ENCODE results near the gene CHMP2A.

The CHMP2A gene

DNA sequence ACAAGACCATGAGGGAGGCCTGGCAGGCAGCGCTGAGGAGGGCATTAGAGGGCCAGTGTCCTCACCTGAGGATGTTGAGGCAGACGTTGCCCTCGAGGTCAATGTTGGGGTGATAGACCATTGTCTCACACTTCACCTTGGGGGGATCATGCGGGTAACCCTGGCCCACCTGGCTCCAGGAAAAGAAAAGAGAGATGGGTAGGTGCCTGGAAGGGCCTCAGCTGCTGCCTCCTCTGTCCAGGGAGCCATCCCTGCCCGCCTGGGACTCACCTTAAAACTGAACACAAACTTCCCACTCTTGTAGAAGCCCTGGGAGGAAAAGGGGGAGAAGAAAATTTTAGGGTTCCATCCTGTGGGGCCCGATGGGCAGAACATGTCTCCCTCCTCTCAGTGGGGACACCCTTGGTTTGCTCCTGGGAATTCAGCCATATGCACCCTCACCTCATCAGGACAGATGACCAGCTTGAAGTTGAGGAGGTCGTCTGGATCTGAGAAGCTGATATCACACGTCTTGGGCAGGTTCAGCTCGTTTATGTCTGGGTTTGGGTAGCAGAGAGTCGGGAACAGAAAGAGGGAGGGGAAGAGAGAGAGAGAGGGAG is 1.8 kb upstream of the CHMP2A start:
- in situ Hi-C loops (cut with HindIII; ENCODE audit: low pct_unique_long_range_greater_than_20kb, low sequenced_read_pairs) = no loop called here
- DNase-seq (ENCODE audit: low read depth in 1 of 2, low spot score in 1 of 2) = no peak
- TF ChIP-seq JUND (IDR thresholded peaks at IDR 0.05; ENCODE audit: low read depth) = no peak

DNA sequence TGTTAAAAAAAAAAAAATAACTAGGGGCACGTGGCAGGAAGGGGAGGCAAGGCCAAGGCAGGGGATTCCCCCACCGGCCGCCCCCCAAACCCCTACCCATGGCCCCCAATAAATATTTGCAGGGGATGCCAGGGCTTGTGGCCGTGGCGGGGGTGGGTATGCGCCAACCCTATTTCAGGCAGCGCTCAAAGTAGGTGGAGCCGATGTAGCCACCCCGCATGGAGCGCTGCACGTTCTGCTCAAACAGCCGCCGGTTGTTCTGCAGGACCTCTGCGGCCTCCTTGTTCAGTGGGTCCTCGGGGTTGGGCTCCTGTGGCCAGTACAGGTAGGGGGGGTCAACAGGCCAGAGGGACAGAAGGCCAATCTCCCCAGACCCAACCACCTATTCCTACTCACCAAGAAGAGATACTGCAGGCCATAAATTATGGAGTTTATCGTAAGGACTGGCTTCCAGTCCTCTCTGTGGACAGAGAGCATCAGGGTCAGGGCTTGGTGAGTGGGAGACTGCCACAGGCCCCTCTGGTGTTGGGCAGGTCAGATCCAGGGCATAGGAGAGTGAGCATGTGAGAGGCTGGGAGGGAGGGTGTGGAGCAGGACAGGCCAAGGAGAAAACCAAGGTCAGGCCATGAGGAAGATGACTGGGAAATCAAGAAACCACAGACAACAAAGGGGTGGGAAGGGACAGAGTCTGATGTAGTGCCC is 1.2 kb upstream of the CHMP2A start:
- TF ChIP-seq JUND (IDR thresholded peaks at IDR 0.05; ENCODE audit: low read depth) = no peak
- in situ Hi-C loops (cut with HindIII; ENCODE audit: low pct_unique_long_range_greater_than_20kb, low sequenced_read_pairs) = no loop called here

DNA sequence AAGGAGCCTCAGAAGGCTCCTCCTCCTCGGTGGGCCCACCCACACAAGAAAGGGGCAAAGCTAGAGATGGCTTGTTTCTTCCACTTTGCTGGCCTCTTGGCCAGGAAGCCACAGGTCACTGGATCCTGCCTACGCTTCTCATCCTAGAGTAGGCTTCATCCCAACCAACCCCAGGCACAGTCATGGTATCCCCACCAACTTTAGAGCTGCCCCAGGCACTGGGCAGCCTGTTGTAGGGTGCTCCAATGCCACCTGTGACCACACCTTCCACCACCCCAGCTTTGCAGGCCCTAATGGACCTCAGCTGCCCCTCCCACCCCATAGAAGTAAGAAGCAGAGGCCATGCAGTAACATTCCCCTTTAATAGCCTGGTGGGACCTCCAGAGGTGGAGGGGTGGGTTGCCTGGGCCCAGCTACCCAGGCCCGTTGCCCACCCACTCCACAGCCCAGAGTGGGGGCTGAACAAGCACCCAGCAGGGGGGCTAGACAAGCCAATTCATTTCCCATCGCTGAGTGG is 522 bp upstream of the CHMP2A start:
- DNase-seq (ENCODE audit: low read depth in 1 of 2, low spot score in 1 of 2) = no peak
- TF ChIP-seq JUND (IDR thresholded peaks at IDR 0.05; ENCODE audit: low read depth) = no peak
- in situ Hi-C loops (cut with HindIII; ENCODE audit: low pct_unique_long_range_greater_than_20kb, low sequenced_read_pairs) = no loop called here

More for the DNA sequence above, 1.2 kb upstream of the CHMP2A start:
- no peak for DNase-seq (ENCODE audit: low read depth in 1 of 2, low spot score in 1 of 2)

DNA sequence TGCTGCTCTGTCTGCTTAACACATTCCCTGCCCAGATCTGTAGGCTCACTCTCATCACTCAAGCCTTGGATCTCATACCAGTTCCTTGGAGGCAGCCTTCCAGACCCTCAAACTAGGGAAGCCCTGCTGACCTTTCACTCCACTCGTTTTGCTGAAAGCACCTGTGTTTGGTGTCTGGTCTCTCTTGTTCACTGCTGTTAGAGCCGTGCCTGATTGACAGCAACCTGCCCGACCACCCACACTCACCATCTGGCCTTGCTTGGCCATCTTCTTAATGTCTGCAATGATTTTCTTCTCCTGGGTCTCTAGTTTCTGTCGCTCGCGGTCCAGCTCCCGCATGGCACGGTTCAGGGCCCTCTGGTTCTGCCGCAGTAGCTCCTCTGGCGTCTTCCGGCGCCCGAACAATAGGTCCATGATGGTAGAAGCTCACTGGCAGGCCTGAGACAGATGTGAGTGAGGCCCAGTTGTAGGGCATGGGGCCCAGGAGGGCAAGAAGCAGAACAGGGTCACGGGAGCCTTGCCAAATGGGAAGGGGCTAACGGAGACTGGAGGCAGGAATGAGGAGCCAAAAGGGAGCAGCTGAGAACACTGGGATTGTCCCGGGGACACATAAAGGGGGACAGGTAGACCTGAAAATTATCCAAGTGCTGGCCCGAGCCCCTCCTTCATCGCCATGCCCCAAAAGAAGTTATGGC is 959 bp downstream of the CHMP2A start:
- in situ Hi-C loops (cut with HindIII; ENCODE audit: low pct_unique_long_range_greater_than_20kb, low sequenced_read_pairs) = no loop called here
- TF ChIP-seq JUND (IDR thresholded peaks at IDR 0.05; ENCODE audit: low read depth) = no peak
- no peak for DNase-seq (ENCODE audit: low read depth in 1 of 2, low spot score in 1 of 2)

DNA sequence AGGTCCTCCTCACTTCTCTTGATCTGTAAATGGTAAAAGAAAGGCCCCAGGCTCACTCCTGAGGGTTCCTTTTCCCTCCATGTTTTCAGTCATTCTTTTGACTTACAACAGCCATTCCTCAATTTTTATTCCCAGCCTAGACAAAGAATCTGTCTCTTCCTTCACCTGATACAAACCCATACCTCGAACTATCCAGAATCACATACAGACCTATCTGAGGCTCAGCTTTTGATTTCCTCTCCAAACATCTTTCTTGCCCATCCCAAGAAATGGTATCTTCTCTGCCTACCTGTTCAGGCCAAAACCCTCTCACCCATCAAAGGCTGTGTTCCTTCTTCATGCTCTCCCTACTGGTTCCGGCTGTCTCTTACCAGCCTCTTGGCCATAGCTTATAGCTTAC is 2.2 kb downstream of the CHMP2A start:
- no peak for DNase-seq (ENCODE audit: low read depth in 1 of 2, low spot score in 1 of 2)
- in situ Hi-C loops (cut with HindIII; ENCODE audit: low pct_unique_long_range_greater_than_20kb, low sequenced_read_pairs) = no loop called here
- no peak for TF ChIP-seq JUND (IDR thresholded peaks at IDR 0.05; ENCODE audit: low read depth)

DNA sequence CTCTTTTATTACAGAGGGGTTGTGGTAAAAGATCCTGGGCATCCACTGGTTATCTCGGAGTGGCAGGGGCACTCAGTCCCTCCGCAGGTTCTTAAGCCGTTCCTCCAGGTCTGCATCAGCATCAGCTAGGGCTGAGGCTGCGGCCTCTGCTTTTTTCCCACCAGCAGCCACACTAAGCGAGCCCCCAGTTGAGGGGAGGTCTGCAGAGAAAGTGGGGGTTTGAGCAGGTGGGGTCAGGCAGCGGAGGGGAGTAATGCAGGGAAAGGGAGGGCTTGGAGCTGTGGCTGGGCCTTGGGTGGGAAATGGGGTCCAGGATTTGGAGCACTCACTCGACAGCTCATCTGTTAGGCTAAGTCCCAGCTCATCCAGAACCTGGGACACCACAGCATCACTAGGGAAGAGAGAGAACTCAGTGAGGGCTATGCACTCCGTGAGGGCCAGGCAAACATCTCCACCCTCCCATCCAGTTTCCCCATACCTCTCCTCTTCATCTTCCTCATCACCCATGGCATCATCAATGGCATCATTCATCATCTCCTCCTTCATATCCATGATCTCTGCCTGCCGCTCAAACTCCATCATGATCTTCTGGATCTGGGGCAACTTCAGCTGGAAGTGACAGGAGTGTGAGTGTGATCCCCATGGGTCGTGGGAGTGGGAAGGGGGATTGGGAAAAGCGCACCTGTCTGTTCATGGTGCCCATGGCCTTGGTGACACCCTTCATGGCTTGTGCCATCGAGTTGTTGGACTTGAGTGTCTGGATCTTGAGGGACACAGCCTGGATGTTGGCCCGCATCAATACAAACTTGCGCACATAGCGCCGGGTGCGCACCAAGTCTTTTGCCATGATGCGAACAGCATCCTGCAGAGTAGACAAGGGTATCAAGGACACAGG is 3.1 kb downstream of the CHMP2A start:
- TF ChIP-seq JUND (IDR thresholded peaks at IDR 0.05; ENCODE audit: low read depth) = no peak
- in situ Hi-C loops (cut with HindIII; ENCODE audit: low pct_unique_long_range_greater_than_20kb, low sequenced_read_pairs) = no loop called here
- no peak for DNase-seq (ENCODE audit: low read depth in 1 of 2, low spot score in 1 of 2)

DNA sequence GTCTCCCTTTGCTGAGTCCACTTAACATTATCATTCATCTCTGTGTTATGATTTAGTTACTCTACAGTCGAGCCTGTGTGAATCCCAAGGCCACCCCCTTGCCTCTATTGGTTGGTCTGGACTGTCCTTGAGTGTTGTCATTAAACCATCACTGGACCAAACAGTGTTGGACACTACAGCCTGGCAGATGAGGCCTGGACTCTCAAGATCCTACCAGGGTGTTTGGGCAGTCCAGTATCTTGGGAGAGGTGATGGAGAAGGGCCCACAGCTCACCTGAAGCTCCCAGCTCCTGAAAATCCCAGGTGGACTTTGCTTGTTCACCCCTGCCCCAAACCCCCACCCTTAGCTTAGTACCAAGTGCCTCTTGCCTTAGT is 3.8 kb downstream of the CHMP2A start:
- DNase-seq (ENCODE audit: low read depth in 1 of 2, low spot score in 1 of 2) = no peak
- no peak for TF ChIP-seq JUND (IDR thresholded peaks at IDR 0.05; ENCODE audit: low read depth)
- in situ Hi-C loops (cut with HindIII; ENCODE audit: low pct_unique_long_range_greater_than_20kb, low sequenced_read_pairs) = no loop called here

DNA sequence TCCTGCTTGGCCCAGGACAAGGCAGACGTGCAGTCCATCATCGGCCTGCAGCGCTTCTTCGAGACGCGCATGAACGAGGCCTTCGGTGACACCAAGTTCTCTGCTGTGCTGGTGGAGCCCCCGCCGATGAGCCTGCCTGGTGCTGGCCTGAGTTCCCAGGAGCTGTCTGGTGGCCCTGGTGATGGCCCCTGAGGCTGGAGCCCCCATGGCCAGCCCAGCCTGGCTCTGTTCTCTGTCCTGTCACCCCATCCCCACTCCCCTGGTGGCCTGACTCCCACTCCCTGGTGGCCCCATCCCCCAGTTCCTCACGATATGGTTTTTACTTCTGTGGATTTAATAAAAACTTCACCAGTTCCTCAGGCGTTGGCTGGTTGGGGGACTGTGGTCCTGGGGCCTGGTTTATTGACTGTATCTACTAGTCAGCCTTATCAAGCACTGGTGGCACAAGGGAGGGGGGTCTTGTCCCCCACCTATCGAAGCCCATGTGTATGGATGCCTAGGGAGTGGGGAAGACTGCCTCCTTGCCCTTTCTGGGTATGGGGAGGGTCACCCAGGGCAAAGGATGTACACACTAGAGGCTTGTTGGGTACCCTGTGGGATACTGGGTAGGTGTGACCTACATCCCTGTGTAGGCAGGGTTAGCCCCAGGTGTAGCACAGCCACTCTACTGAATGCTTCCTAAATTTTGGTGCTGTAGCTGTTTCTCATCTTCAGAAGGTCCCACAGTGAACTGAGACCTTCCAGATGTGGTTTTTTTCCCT is 4.4 kb downstream of the CHMP2A start:
- no peak for DNase-seq (ENCODE audit: low read depth in 1 of 2, low spot score in 1 of 2)
- in situ Hi-C loops (cut with HindIII; ENCODE audit: low pct_unique_long_range_greater_than_20kb, low sequenced_read_pairs) = no loop called here

DNA sequence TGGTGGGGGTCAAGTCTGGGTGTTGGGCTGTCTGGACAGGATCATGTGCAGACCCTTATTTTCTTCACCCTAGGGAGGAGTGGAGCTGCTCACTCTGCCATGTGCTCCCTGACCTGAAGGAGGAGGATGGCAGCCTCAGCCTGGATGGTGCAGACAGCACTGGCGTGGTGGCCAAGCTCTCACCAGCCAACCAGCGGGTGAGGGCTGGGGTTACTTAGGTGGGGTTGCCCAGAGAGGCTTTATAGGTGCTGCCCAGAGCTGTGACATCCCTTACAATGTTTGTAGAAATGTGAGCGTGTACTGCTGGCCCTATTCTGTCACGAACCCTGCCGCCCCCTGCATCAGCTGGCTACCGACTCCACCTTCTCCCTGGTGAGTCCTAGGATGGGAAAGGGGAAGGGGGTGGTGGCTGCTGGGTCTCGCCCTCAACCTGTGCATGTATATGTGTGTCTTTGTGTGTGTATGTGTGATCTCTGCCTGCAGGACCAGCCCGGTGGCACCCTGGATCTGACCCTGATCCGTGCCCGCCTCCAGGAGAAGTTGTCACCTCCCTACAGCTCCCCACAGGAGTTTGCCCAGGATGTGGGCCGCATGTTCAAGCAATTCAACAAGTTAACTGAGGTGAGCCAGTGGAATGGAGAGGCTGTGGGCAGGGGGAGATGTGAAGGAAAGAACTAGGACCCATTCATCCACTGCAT is 5.1 kb downstream of the CHMP2A start:
- no peak for TF ChIP-seq JUND (IDR thresholded peaks at IDR 0.05; ENCODE audit: low read depth)

More for the DNA sequence above, 4.4 kb downstream of the CHMP2A start:
- no peak for TF ChIP-seq JUND (IDR thresholded peaks at IDR 0.05; ENCODE audit: low read depth)

DNA sequence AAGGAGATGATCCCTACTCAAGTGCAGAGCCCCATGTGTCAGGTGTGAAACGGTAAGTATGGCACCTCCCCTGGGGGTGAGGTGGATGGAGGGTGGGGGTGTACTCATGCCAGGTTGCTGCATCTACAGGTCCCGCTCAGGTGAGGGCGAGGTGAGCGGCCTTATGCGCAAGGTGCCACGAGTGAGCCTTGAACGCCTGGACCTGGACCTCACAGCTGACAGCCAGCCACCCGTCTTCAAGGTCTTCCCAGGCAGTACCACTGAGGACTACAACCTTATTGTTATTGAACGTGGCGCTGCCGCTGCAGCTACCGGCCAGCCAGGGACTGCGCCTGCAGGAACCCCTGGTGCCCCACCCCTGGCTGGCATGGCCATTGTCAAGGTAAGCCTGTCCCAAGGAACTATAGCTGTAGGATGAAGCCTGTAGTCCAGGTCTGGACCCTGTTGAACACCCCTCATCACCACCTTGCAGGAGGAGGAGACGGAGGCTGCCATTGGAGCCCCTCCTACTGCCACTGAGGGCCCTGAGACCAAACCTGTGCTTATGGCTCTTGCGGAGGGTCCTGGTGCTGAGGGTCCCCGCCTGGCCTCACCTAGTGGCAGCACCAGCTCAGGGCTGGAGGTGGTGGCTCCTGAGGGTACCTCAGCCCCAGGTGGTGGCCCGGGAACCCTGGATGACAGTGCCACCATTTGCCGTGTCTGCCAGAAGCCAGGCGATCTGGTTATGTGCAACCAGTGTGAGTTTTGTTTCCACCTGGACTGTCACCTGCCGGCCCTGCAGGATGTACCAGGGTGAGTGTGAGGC is 5.8 kb downstream of the CHMP2A start:
- in situ Hi-C loops (cut with HindIII; ENCODE audit: low pct_unique_long_range_greater_than_20kb, low sequenced_read_pairs) = no loop called here
- no peak for TF ChIP-seq JUND (IDR thresholded peaks at IDR 0.05; ENCODE audit: low read depth)
- no peak for DNase-seq (ENCODE audit: low read depth in 1 of 2, low spot score in 1 of 2)

More for the DNA sequence above, 5.1 kb downstream of the CHMP2A start:
- in situ Hi-C loops (cut with HindIII; ENCODE audit: low pct_unique_long_range_greater_than_20kb, low sequenced_read_pairs) = no loop called here
- DNase-seq (ENCODE audit: low read depth in 1 of 2, low spot score in 1 of 2) = no peak
